Activated T-cell treated with anti-CD3 and anti-CD28 coated beads for 4 hours (primary cell): ENCODE results near the gene GBA3.

Experiments
- DNase-seq: peaks from one replicate; pipeline ENCODE4 v3.0.0-alpha.2; 2020

Gene GBA3

DNA sequence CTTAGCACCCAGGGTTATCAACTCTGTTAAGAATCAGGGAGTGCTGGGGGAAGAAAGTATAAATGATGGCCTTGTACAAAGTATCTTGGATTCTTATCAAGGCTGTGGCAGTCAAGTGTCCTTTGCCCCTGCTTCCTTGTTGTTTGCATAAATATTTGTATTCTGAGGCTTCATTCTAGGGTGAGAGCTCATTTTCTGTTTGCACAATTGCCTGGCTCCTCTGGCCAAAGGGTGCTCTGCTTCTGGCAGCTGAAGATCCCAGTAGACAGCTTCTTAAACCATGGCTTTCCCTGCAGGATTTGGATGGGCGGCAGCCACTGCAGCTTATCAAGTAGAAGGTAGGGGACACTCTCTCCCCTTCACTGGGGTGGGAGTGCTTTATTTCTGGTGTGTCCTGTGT lies at the start of gene GBA3:
Gene GBA3, plus strand, starts transcription at position 202 of the 400 bp plus-strand sequence.
- no peak for DNase-seq

DNA sequence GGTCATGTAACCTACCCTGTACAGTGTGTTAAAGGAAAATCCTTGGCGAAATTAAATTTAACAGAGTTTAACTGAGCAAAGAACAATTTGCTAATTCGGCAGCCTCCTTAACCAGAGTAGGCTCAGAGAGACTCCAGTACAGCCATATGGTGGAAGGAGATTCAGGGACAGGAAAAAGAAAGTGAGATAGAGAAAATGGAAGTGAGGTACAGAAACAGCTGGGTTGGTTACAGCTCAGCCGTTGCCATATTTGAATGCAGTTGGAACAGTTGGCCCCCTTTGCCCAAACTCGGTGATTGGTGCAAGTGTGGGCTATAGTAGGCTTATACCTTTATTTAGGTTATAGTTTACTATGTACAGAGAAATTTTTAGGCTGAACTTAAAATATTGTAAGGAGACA lies 48.8 kb upstream of the GBA3 start:
- DNase-seq: no peak

DNA sequence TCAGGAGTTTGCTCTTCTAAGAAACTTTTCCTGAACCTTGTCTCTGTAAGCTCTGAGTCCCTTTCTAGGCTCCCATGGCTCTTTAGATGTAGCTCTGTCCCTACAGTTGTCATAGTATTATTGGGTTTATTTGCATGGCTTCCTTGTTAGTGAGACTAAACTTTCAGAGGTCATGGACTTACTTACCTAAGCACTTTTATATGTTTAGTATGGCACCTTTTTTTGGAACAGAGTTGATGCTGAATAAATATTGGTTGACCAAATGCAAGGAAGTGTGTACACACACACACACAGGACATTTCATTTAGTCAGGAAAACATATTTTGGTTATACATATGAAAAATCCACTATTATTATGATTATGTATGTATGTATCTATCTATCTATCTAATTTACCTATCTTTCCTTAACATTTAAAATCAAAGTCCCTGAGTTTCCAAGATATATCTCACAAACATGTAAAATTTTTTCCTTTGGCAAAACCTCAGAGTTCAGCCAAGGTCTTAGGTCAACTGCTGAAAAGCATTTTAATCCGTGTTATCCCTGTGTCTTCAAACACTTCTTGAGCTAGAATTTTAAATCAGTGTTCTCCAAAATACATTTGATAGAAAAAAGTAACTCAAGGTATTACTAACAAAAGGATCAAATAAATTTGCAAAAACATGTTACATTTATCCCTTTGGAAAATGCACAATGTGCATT lies 47.1 kb upstream of the GBA3 start:
- no peak for DNase-seq

DNA sequence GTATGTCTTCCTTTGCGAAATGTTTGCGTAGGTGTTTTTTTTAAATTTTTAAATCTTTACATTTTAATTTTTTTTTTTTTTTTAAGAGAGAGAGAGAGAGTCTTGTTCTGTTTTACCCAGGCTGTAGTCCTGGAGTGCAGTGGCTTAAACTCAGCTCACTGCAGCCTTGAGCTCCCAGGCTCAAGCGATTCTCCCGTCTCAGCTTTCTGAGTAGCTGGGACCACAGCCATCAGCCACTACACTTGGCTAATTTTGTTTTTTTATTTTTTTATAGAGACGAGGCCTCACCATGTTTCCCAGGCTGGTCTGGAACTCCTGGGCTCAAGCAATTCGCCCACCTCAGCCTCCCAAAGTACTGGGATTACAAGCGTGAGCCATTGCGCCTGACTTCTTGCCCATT lies 43.7 kb upstream of the GBA3 start:
- no peak for DNase-seq

DNA sequence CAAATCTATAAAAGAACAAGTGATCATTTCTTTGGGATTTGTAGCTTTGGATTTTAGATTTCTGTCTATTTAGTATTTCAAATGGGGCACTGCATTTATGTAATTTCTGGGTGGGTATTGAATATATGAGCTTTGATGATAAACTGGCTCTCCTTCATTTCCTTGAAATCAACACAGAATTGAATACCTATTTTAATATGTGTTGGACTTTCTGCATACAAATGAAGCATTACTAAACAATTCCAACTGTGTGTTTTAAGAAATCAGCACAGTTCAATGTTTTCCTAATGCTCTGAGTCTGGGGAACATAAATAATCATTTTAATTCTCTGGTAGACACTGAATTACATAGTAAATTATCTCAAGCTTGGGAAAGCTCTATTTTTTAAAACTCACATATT lies 42.0 kb upstream of the GBA3 start:
- no peak for DNase-seq

DNA sequence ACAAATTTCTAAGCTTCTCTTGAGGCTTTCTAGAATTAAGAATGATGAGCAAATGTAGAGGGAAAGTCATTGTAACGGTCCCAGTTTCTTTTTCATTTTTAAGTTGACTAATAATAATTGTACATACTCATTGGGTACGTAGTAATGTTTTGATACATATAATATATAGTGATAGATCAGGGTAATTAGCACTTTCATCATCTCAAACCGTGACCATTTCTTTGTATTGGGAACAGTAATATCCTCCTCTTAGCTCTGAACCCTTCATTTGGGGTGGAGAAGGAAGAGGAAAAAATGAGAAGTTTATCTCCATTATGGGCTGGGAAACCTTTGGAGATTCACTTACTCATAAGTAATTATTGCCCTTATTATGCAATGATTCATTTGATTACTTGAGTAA lies 39.0 kb upstream of the GBA3 start:
- DNase-seq: no peak

DNA sequence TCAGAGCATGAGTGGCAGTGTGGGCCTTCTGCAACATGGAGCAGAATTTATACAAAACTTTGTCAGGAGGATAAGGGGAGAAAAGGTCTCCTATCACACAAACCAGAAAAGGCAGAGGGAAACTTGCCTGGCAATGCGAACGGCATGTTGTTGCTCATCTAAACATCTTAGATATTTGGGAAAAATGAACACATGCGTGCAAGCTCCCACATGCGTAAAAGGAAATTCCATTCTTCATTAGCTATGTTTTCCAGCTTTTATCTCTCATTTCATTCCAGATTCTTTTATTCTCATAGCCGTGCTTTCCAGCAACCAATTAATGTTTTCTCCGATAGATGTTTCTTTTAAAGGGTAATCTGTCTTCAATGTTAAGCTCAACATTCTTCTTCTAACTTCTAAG lies 31.3 kb upstream of the GBA3 start:
- DNase-seq: no peak

DNA sequence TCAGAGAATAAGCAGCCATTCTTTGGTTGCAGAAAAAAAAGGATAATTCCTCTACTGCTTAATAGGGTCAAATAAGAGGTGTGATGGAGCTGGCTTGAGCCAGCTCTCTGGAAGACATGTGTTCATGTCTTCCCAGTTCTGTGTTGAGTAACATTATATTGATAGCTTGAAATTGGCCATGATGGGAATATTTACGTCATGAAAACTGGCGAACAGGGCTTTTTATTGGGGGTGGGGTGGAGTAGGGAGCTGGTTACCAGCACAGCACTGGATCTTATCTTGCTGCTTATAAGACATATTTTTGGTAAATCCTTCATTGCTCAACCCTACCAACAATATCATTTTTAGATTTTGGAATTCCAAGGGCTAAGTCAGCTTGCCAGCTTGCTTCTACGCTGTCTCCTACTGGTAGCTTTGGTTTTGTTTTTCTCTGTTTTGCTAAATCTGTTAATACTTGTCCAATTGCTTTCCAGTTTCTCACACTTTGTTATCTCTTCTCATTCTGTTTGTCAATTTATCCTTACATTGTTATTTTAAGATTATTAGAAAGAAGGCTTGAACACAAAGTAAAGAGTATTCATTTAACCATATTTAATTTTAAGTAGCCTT lies 25.3 kb upstream of the GBA3 start:
- DNase-seq: no peak

DNA sequence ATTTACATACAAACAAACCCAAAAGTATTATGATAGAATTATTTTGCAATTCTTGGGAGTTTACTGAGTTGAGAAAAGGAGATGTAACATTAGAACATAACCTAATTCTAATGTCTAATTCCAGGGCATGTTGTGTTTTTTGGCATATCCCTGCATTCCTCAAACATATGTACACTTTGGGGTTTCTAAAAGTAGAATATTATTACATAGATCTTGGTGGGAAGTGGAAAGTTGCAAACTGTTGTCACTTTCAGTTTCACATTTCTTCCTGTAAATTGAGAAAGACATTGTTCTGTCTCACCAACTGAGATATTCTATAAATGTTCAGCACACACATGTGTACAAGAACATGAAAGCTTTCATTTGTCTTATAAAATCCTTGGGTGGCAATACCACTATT lies 24.4 kb upstream of the GBA3 start:
- no peak for DNase-seq

DNA sequence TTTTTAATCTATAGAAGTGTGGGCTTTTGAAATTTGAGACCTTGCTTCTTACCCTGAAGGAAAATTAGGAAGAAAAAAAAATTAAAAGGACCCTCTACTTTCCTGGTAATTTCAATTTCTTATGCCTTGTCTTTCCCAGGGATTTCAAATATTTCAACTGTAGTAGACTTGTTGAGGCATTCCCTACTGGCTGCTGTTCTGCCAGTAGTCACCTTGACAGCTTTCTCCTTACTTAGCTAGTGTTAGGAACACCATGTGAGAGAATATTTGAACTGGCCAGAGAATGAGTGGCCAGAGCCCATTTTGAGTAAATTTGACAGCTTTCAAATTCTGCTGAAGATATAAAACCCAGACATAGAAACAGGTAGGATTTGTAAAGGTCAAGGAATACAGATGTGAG lies 24.0 kb upstream of the GBA3 start:
- no peak for DNase-seq

DNA sequence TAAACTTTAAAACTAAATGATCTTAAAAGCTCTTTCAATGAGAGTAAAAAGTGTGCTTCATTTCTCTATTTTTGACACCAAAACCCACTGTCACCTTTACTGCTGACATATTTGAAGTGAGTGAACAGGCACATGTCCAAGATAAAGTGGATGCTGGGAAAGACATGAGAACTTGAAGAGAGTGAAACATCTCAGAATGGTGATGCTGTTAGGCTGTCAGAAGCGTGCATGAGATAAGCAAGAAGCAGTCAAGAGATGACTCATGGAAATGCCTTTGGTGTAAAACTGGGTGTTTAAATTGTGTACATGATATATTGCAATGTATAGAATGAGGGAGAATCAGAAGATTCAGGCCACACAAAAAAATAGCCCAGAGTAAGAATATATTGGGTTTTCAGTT lies 21.8 kb upstream of the GBA3 start:
- DNase-seq: no peak

DNA sequence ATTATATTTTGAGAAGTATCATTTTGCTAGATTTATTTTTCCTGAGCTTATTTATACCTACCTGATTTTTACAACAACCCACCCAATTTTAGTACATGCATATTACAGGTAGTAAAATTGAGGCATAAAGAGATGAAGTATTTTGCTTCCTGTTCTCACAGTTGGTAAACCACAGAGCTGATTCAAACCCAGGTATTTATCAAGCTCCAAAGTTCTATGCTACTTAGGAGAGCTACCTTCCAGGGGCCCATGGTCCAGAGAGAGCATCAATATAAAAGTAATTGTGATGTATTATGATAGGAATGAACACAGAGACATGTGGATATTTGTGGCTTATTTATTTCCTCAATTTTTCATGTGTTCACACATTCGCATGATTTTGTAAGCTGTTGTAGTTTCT lies 20.2 kb upstream of the GBA3 start:
- DNase-seq: no peak

DNA sequence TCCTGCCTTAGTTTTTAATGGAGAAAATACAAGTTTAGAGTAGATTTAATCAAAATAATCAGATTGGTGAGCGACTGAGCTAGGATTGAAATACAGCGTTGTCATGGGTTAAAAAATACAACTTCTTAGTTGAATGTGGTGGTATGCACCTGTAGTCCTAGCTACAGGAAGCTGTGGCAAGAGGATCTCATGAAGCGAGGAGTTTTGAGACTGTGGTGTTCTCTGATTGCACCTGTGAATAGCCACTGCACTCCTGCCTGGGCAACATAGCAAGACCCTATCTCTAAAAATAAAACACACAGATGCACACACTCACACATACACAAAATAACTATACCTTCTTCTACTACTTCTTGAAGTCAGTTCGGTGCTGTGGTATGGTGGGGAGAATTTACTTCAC lies 19.8 kb upstream of the GBA3 start:
- no peak for DNase-seq

DNA sequence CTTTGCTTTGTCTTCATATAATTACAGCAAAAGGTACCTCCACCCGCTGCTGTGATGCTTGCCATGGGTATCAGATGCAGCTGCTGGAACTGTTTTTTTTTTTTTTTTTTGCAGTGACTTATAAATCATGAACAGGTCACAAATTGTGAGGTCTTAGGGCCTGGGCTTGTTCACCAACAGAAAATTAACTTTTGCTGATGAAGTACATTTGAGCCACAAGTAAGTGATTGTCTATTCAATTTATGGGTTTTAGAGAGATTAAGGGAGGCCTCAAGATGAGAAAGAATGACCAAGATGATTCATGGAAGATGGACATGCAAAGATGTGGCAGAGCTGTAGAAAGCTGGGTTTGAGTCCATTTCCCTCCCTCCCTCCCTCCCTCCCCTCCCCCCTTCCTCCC lies 18.0 kb upstream of the GBA3 start:
- DNase-seq: no peak

DNA sequence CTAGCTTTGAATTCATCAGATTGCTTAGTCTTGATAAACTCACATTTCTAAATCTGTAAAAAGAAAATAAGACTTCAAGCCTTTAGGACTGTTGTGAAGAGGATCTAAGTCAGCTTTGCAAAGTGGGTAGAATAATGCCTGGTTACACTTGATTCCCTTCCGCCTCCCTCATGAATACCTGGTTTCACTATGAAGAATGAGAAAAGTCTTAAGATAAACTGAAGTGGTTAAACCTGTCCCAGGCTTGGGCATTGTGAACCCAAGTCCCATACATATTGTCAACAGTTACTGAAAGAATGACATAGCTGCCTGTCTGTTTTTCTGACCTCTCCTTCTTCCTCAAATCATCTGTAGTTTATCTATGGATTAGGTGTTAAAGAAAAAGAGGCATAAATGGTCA lies 16.7 kb upstream of the GBA3 start:
- DNase-seq: no peak

DNA sequence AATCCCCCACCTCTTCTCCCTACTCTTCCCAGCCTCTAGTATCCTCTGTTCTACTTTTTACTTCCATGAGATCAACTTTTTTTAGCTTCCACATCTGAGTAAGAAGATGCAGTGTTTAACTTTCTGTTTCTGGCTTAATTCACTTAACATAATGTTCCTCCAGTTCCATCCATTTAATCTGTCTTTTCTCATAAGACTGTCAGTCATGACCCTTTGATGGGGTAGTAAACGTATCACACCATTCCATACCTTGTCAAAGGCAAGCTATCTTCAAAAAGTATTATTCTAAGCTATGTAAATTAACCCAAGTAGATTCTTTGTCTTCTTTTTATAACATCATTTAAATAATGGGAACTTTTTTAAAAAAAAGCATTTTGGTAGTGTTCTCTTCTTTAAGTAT lies 15.0 kb upstream of the GBA3 start:
- no peak for DNase-seq

DNA sequence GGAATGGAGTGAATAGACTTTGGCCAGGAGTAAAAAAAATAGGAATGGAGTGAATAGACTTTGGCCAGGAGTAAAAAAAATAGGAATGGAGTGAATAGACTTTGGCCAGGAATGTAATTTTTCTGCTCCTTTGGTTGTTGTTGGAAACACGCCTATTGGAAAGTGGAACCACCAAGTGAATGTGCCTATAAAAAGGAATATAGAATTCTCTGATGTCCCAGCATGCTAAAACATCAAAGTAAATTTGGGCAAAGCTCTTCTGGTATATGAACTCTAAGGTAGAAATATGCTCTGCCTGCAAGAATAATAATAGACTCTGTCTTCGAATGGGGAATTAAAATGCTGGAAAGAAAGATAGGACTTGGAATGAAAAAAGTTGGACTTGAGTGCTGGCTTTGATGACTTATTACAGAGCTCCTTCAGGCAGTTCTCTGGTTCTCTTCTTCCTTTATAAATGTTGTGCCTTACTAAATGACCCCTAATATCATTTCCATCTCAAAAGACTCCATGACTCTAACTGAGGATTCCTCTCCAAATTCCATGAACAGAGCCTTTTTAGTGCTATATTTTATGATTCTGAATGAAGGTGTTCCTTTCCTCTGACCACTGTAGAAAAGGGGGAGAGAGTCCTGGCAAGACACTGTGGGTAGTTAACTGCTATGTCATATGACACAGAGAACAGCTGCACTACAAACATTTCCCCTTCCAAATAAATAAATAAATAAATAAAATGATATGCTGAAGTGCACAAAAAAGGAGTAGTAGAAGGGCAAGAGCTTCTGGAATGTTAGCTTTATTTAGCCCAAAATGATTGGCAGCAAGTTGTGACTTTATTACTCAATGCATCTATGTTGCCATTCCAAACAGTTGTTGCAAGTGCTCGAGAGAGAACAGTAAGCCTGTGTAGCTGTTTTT lies 13.5 kb upstream of the GBA3 start:
- DNase-seq: no peak

DNA sequence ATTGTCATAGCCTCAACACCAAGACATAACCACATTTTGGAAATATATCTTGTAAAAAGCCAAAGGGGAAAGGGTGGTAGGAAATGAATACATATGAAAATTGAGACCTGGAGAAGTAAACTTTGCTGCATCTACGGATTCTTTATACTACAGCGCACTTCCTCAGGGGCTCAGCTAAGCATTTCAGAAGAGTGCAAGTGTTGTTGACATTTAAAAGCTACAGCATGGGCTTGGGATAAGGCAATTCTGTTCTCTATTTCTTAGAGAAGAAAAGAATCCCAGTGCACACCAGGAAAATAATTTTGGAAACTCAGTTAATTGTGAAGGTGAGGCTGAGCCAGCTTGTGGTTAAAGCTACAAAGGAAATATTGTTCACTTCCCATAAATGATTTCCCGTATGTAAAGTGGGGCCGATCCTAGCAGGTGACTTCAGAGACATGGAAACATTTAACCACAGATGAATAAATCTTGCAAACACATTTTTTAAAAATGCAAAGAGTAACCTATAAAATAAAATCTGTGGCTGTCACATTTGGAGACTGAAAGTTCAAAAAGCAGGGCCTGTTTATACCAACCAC lies 12.6 kb upstream of the GBA3 start:
- DNase-seq: no peak

DNA sequence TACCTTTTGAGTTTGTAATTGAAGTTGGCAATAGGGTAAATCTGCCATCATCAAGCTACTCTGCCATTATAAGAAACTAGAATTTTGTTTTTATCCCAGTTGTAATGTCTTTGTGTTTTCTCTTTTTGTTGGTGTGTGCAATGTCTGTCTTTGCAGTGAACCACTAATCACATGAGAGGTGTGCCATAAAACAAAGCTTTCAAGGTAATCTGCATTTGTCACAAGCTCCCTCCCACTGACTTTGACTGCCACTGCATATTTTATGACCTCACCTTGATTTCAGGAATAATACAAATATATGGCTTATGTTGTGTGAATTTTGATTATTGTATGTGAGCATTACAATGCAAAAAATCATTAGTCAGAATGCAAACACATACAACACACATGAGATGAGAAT lies 9.0 kb upstream of the GBA3 start:
- DNase-seq: no peak

DNA sequence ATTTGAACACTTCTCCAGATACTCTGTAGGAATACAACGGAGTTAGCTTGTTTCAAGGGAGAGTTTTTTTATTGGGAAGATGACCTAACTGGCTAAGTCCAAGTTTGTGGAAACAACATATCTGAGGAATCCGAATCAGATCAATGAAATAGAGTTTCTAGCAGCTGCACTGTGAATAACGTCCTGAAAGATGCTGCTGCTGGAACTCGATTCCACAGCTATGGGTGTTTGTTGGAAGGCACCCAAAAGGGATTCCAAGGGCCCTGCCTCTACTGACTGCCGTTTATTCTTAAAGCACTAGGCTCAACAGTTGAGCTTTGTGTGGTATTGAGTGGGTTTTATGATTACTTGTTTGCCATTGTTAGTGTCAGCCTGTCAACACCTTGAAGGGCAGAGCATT lies 6.6 kb upstream of the GBA3 start:
- no peak for DNase-seq

DNA sequence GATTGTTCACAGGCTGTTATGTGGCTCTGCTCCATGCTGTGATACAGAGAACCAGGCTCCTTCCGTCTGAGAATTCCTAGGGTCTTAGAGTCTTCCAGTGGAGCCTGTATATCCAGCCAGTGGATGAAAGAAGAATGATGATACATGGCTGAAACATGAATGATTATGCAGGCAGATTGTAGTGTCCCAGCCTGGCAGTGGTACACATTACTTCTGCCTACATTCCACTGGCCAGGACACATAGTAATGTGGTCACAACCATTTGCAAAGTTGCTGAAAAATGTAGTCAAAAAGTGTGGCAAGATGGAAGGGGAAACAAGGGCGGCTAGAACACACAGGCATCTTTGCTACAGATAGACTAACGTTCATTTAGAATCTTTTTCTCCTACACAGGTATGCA lies 4.5 kb upstream of the GBA3 start:
- no peak for DNase-seq

DNA sequence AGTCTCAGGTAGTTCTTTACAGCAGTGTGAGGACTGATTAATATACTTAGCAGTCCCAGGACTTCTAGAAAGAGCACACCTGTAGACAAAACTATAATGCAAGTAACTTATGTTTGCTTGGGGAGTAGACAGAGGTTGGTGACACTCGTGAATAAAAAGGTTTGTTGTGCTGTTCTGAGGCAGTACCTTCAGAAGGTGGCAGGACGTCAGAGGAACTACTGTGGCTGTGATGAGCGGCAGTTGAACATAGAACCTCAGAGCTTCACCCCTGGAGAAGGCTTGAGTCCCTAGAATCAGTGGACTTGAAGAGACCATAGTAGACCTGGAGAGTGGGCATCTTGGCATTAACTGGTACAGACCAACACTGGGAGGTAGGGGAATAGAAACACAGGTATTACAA lies 3.3 kb upstream of the GBA3 start:
- no peak for DNase-seq

DNA sequence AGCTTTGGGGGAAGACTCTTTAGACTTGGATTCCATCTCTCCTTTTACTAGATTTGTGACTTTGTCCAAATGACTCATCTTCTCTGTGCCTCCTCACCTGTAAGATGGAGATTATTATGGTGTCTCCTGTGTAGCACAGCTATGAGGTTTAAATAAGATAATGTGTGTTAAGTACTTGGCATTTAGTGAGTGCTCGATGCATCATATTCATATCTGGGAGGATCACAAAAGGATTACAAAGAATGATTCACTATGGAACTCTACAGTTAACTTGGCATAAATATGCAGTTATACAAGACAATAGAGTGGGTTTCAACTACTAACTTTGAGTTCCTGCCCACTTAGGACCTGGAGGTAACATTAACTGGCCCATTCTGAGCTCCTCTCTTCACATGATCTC lies 2.3 kb downstream of the GBA3 start:
- no peak for DNase-seq

DNA sequence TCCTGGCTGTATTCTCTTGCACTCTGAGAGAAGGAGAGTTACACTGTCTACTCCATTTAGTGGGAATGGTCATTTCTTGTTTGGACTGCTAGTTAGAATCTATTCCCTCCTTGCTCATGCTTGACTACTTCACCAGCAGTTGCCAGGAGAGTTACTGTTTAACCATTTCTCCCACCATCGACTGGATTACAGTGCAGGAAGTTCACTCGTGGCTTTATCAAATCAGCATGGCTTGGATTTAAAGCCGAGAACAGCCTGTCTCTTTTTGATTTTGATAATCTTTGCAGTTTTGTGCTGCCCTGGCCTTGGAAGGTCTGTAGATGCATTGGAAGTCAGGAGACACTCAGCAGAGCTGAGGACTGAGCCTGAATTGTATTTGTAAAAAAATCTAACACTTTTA lies 3.2 kb downstream of the GBA3 start:
- no peak for DNase-seq
